ENCODE measurements around the gene CAPZB.

Gene CAPZB

DNA sequence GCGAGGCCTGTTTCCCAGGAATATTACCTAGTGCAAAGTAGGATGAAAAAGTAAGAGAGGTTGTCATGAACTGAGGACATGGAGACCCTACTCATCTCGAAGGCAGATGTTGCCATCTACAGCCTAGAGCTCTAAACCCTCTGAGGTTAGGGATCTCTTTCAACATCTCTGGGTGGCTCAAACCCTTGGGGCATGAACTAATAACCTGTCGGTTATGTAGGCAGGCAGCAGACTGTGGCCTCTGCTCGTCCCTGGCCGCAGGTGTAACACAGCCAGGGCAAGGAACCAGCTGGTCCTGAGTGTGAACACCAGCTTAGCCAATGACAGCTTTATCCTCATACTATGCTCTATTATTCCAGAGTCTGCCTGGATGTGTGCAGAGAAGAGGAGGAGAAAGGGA is 13.2 kb downstream of the CAPZB start:
- no peaks in the 10 kb centered on the region for H3K36me3 ChIP-seq (ENCODE audit: control insufficient read depth, insufficient read depth, low read length)
- 86 to 87% methylated on average over 5 of the region's 5 CpGs for WGBS, 2 experiments
- H3K4me3 ChIP-seq (ENCODE audit: insufficient read depth, low read depth, low read length): no peak overlapping the region
- no peaks in the 10 kb centered on the region for H3K9me3 ChIP-seq (ENCODE audit: control insufficient read depth, low read length)
- H3K27me3 ChIP-seq (ENCODE audit: control insufficient read depth, insufficient read depth, low read length, poor library complexity, severe bottlenecking): no peaks in the 10 kb centered on the region
- no peak overlapping the region for H3K27ac ChIP-seq (ENCODE audit: insufficient read depth, low read depth, low read length, poor library complexity, severe bottlenecking)
- H3K4me1 ChIP-seq (ENCODE audit: control insufficient read depth, insufficient read depth, low read length): peaks cover 17% of the 10 kb centered on the region

- H3K27me3 ChIP-seq (ENCODE audit: control insufficient read depth, insufficient read depth, low read length, poor library complexity, severe bottlenecking): no peaks in the 10 kb centered on the region
- no peaks in the 10 kb centered on the region for H3K9me3 ChIP-seq (ENCODE audit: control insufficient read depth, low read length)
- H3K27ac ChIP-seq (ENCODE audit: insufficient read depth, low read depth, low read length, poor library complexity, severe bottlenecking): no peak overlapping the region
- no peak overlapping the region for H3K4me3 ChIP-seq (ENCODE audit: insufficient read depth, low read depth, low read length)
- H3K36me3 ChIP-seq (ENCODE audit: control insufficient read depth, insufficient read depth, low read length): no peaks in the 10 kb centered on the region
- 92 to 94% methylated on average over 7 of the region's 7 CpGs for WGBS, 2 experiments
- peaks cover 20% of the 10 kb centered on the region for H3K4me1 ChIP-seq (ENCODE audit: control insufficient read depth, insufficient read depth, low read length)
Measured at GRCh38 chr1:19469004-19469403, 16.3 kb downstream of the CAPZB start.

DNA sequence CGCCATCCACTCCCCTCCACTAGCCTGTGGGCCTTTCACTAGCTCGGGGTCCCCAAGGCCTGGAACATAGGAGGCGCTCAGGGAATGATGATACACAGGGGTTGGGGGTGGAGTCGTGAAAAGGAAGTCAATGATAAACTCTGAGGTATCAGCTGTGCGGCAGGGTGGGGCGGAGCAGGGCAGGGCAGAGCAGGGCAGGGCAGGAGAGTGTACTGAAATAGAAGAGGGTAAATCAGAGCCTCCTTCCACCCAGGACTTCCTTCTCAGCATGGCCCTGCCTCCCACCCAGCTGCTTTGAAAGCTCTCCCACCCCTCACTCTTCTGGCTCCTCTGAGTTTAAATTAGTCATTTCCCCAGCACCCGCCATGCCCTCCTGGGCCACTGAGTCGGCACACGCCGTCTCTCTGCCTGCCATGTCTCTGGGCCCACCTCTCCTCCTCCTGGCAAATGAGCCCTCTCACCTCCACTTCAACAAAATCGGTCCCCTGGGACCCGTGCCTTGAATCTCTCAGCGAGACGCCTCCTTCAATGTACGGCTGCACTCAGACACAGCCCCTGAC is 16.9 kb downstream of the CAPZB start:
- 89 to 90% methylated on average over 15 of the region's 15 CpGs for WGBS, 2 experiments
- peaks cover 20% of the 10 kb centered on the region for H3K4me1 ChIP-seq (ENCODE audit: control insufficient read depth, insufficient read depth, low read length)
- no peak overlapping the region for H3K4me3 ChIP-seq (ENCODE audit: insufficient read depth, low read depth, low read length)
- no peaks in the 10 kb centered on the region for H3K9me3 ChIP-seq (ENCODE audit: control insufficient read depth, low read length)
- no peaks in the 10 kb centered on the region for H3K36me3 ChIP-seq (ENCODE audit: control insufficient read depth, insufficient read depth, low read length)
- no peak overlapping the region for H3K27ac ChIP-seq (ENCODE audit: insufficient read depth, low read depth, low read length, poor library complexity, severe bottlenecking)
- no peaks in the 10 kb centered on the region for H3K27me3 ChIP-seq (ENCODE audit: control insufficient read depth, insufficient read depth, low read length, poor library complexity, severe bottlenecking)

DNA sequence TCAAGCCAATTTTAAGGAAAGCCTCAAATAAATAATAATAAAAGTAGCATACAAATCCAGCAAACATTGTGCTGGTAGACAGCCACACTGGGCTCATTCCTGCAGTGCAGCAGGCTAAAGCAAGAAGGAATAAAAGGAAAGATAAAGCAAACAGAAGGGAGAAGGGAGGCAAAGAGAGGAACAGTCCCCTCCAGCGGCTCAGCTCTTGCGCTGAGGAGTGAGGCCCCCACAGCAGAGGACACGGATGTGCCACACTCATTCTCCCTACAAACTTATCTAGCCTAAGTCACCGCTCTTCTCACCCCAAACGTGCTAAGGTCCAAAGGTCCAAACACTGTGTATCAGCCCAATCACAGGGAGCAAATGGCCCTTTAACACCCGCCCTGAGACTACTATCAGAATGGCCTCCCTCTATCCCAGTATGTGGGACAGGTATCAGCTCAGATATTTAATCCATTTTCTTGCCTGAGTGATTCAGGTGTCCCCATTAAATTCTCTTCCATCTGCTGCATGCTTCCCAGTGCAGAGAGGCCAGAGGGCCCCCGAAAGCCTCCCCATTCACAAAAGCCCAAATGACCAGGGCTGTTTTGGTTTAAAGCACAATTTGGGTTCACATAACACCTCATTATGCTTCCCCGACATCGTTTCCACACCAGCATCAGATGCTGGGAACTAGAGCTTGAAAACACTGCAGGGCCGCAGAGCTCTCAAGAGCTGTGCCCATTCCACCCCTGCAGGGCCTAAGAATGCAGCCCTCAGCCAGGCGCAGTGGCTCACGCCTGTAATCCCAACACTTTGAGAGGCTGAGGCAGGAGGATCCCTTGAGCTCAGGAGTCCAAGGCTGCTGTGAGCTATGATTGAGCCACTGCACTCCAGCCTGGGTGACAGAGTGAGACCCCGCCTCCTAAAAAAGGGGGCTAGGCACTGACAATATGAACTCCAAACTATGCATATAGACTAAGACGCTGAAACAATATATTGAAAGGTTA is 17.8 kb downstream of the CAPZB start:
- no peaks in the 10 kb centered on the region for H3K27me3 ChIP-seq (ENCODE audit: control insufficient read depth, insufficient read depth, low read length, poor library complexity, severe bottlenecking)
- H3K4me3 ChIP-seq (ENCODE audit: insufficient read depth, low read depth, low read length): no peak overlapping the region
- 85 to 87% methylated on average over 14 of the region's 14 CpGs for WGBS, 2 experiments
- H3K4me1 ChIP-seq (ENCODE audit: control insufficient read depth, insufficient read depth, low read length): peaks cover 20% of the 10 kb centered on the region
- no peaks in the 10 kb centered on the region for H3K9me3 ChIP-seq (ENCODE audit: control insufficient read depth, low read length)
- H3K27ac ChIP-seq (ENCODE audit: insufficient read depth, low read depth, low read length, poor library complexity, severe bottlenecking): no peak overlapping the region
- no peaks in the 10 kb centered on the region for H3K36me3 ChIP-seq (ENCODE audit: control insufficient read depth, insufficient read depth, low read length)

GRCh38 chr1:19466112-19466561 is 19.2 kb downstream of the CAPZB start:
- no peak overlapping the region for H3K4me3 ChIP-seq (ENCODE audit: insufficient read depth, low read depth, low read length)
- WGBS, 2 experiments: 75 to 76% methylated on average over 9 of the region's 9 CpGs
- H3K36me3 ChIP-seq (ENCODE audit: control insufficient read depth, insufficient read depth, low read length): no peaks in the 10 kb centered on the region
- H3K27ac ChIP-seq (ENCODE audit: insufficient read depth, low read depth, low read length, poor library complexity, severe bottlenecking): no peak overlapping the region
- H3K4me1 ChIP-seq (ENCODE audit: control insufficient read depth, insufficient read depth, low read length): peaks cover 24% of the 10 kb centered on the region
- H3K9me3 ChIP-seq (ENCODE audit: control insufficient read depth, low read length): no peaks in the 10 kb centered on the region
- H3K27me3 ChIP-seq (ENCODE audit: control insufficient read depth, insufficient read depth, low read length, poor library complexity, severe bottlenecking): no peaks in the 10 kb centered on the region

GRCh38 chr1:19465650-19466049 is 19.7 kb downstream of the CAPZB start:
- WGBS, 2 experiments: 95% methylated on average over 4 of the region's 4 CpGs
- no peak overlapping the region for H3K4me3 ChIP-seq (ENCODE audit: insufficient read depth, low read depth, low read length)
- peaks cover 24% of the 10 kb centered on the region for H3K4me1 ChIP-seq (ENCODE audit: control insufficient read depth, insufficient read depth, low read length)
- no peaks in the 10 kb centered on the region for H3K36me3 ChIP-seq (ENCODE audit: control insufficient read depth, insufficient read depth, low read length)
- H3K27me3 ChIP-seq (ENCODE audit: control insufficient read depth, insufficient read depth, low read length, poor library complexity, severe bottlenecking): no peaks in the 10 kb centered on the region
- H3K9me3 ChIP-seq (ENCODE audit: control insufficient read depth, low read length): no peaks in the 10 kb centered on the region
- H3K27ac ChIP-seq (ENCODE audit: insufficient read depth, low read depth, low read length, poor library complexity, severe bottlenecking): no peak overlapping the region

DNA sequence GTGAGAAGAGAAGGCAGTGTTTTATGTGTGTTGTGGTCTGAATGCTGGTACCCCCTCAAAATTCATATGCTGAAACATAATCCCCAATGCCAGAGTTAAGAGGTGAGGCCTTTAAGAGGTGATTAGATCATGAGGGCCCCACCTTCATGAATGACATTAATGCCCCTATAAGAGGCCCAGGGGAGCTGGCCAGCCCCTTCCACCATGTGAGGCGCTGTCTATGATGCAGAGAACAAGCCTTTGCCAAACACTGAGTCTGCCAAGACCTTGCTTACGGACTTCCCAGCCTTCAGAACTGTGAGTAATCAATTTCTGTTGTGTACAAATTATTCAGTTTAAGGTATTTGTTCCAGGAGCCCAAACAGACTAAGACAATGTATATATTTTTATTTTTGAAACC is 20.2 kb downstream of the CAPZB start:
- Histone ChIP-seq H3K9me3 (ENCODE audit: control insufficient read depth, low read length) (no peaks in the 10 kb centered on the region), H3K4me1 (ENCODE audit: control insufficient read depth, insufficient read depth, low read length) (peaks cover 24% of the 10 kb centered on the region)
- 95 to 96% methylated on average over 2 of the region's 2 CpGs for WGBS, 2 experiments

GRCh38 chr1:19464696-19465095 is 20.6 kb downstream of the CAPZB start:
- Histone ChIP-seq H3K9me3 (ENCODE audit: control insufficient read depth, low read length) (no peaks in the 10 kb centered on the region), H3K27me3 (ENCODE audit: control insufficient read depth, insufficient read depth, low read length, poor library complexity, severe bottlenecking) (no peaks in the 10 kb centered on the region), H3K27ac (ENCODE audit: insufficient read depth, low read depth, low read length, poor library complexity, severe bottlenecking) (no peak overlapping the region), H3K4me3 (ENCODE audit: insufficient read depth, low read depth, low read length) (no peak overlapping the region), H3K4me1 (ENCODE audit: control insufficient read depth, insufficient read depth, low read length) (peaks cover 23% of the 10 kb centered on the region), H3K36me3 (ENCODE audit: control insufficient read depth, insufficient read depth, low read length) (no peaks in the 10 kb centered on the region)
- 92 to 98% methylated on average over 4 of the region's 4 CpGs for WGBS, 2 experiments

More for the DNA sequence above, 20.2 kb downstream of the CAPZB start:
- H3K27me3 ChIP-seq (ENCODE audit: control insufficient read depth, insufficient read depth, low read length, poor library complexity, severe bottlenecking): no peaks in the 10 kb centered on the region
- no peak overlapping the region for H3K4me3 ChIP-seq (ENCODE audit: insufficient read depth, low read depth, low read length)
- no peak overlapping the region for H3K27ac ChIP-seq (ENCODE audit: insufficient read depth, low read depth, low read length, poor library complexity, severe bottlenecking)
- H3K36me3 ChIP-seq (ENCODE audit: control insufficient read depth, insufficient read depth, low read length): no peaks in the 10 kb centered on the region

- Histone ChIP-seq H3K27ac (ENCODE audit: insufficient read depth, low read depth, low read length, poor library complexity, severe bottlenecking) (no peak overlapping the region), H3K4me3 (ENCODE audit: insufficient read depth, low read depth, low read length) (no peak overlapping the region), H3K36me3 (ENCODE audit: control insufficient read depth, insufficient read depth, low read length) (no peaks in the 10 kb centered on the region), H3K4me1 (ENCODE audit: control insufficient read depth, insufficient read depth, low read length) (peaks cover 19% of the 10 kb centered on the region), H3K27me3 (ENCODE audit: control insufficient read depth, insufficient read depth, low read length, poor library complexity, severe bottlenecking) (no peaks in the 10 kb centered on the region), H3K9me3 (ENCODE audit: control insufficient read depth, low read length) (no peaks in the 10 kb centered on the region)
Measured at GRCh38 chr1:19463504-19463803, 21.9 kb downstream of the CAPZB start.

- H3K4me1 ChIP-seq (ENCODE audit: control insufficient read depth, insufficient read depth, low read length): peaks cover 14% of the 10 kb centered on the region
- no peaks in the 10 kb centered on the region for H3K36me3 ChIP-seq (ENCODE audit: control insufficient read depth, insufficient read depth, low read length)
- no peaks in the 10 kb centered on the region for H3K27me3 ChIP-seq (ENCODE audit: control insufficient read depth, insufficient read depth, low read length, poor library complexity, severe bottlenecking)
- WGBS, 2 experiments: 74 to 78% methylated on average over 10 of the region's 10 CpGs
- H3K27ac ChIP-seq (ENCODE audit: insufficient read depth, low read depth, low read length, poor library complexity, severe bottlenecking): no peak overlapping the region
- no peak overlapping the region for H3K4me3 ChIP-seq (ENCODE audit: insufficient read depth, low read depth, low read length)
- H3K9me3 ChIP-seq (ENCODE audit: control insufficient read depth, low read length): no peaks in the 10 kb centered on the region
Measured at GRCh38 chr1:19462781-19463503, 22.4 kb downstream of the CAPZB start.

Measured in ectodermal cell (in vitro differentiated cells).